SIG-M5 treated with dmso at 0.1 percent for 504 hours (cell line): ENCODE results near the gene PTPN1.
A peak's percentile ranks its signal among the peaks of the same experiment; 100 is the strongest.
"Not testable (repeated sequence)": the region's sequence is repeated elsewhere in the genome, so short reads cannot be mapped to it uniquely, and the experiment has no call there.

Experiments
- DNase-seq: peaks from one replicate; lab custom pipeline; 2025; ENCODE audit not compliant: unreplicated experiment; lab: John Stamatoyannopoulos, UW

The PTPN1 gene

DNA sequence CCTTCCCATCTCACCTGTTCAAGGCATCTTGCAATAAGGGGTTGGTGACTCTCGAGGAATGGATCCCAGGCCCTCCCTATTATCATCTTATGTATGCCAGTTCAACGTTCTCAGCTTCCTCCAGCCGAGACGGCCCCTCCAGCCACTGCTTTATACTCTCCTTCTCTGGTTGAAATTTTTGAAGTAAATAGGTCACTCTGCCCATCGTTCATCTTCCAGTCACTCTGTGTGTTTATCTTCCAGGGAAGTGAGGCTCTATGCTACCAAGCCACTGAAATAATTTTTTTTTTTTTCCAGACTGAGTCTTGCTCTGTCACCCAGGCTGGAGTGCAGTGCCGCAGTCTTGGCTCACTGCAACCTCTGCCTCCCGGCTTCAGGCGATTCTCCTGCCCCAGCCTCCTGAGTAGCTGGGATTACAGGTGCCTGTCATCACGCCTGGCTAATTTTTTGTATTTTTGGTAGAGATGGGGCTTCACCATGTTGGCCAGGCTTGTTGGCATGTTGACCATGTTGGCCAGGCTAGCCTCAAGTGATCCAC, 17.0 kb downstream of the PTPN1 start:
- DNase-seq, result no peak

DNA sequence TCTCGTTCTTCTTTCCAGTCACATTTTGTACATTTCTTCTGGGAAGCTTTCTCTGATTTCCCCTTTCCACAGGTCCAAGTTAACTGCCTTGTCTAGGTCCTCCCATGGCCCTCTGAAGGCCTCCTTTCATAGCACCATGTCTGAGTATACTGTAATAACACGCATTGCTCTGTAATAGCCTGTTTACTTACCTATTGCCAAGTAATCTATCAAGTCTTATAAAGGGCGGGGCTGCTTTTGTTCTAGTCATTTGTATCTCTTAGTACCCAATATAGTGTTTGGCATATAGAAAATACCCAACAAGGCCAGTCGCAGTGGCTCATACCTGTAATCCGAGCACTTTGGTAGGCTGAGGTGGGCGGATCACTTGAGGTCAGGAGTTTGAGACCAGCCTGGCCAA, 17.9 kb downstream of the PTPN1 start:
- no peak for DNase-seq

DNA sequence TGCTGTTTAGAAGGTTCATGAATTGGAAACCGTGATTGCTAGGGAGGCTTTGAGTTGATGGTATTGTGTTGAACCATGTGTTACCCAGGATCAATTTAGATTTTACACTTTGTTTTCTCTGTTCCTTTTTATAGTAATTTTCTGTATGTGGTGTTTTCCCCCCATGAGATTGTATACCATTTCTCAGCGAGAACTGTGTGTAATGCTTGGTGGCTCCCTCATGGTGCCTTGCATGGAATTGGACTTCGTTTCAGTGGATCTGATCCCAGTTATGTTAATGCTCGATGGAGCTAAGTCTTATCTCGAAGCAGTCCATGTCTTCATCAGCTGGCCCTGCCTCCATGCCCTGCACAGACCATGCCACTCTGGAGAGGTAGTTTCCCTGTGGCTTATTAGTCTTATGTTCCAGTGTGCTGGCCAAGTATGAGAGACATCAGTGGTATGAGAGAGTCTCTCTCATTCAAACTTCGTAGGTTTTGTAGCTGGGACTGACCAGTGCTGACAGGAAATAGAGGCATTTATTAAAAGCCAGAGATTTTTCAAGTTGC, 18.7 kb downstream of the PTPN1 start:
- no peak for DNase-seq

DNA sequence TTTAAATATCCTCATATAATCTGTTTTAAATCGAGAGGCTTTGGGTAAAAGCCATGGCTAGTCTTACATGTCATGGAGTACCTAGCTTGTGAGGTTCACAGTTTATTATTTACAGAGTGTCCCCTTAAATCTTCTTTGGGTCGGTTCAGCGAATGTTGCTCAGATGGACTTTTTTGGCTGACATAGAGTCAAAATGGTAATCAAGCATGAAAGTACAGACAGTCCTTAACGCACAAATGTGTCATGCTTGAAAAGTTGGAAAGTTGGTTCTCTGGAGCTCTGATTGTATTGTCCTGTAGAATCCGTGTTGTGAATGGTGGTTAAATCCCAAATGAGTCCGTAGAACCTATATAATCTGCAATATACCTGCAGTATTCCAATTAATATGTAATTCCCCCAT, 22.0 kb downstream of the PTPN1 start:
- no peak for DNase-seq

DNA sequence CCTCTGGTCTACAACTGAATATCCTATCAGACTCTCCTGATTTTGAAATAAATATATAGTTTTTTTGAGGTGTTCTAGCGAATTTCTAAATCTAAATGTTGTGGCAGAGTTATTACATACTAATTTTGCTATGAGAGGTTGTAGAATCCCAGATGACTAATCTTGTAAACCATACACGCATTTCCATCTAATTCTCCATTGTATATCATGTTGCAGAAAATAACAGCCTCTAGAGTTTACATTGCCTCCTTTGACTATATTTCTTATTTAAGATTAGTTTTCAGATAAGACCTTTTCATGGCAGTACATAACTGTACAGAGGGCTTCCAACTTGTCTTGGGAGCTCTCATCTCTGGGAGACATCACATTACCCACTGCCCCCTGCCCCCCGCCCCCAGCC, 22.9 kb downstream of the PTPN1 start:
- no peak for DNase-seq

DNA sequence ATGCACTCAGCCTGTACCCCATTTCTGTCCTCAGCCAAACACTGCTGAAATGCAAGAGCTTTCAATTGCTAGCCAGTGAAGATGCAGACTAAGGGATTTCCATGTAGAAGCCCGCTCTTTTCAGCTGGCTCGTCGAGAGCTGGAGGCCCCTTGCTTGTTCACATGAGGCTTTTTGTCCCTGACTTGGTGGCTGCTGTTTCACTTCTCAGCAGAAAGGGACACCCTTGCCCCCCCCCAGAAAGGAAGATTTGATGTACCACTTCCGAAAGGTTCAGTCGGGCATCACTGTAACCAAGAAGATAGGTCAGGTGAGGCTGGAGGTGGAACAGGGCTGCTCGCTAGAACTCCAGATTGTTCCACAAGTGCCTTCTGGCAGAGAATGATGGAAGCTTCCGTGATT, 23.3 kb downstream of the PTPN1 start:
- DNase-seq, result no peak

DNA sequence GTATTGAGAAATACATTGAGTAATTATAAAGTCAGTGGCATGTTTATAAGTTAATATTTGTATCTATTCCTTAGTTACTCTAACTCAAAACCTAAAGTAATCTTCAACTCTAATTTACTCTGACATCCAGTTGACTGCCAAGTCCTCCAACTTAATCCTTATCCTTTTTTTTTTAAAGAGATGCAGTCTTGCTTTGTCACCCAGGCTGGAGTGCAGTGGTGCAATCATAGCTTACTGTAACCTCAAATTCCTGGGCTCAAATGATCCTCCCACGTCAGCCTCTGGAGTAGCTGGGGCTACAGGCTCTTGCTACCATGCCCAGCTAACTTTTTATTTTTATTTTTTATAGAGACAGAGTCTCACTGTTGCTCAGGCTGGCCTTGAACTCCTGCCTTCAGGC, 24.4 kb downstream of the PTPN1 start:
- no peak for DNase-seq

DNA sequence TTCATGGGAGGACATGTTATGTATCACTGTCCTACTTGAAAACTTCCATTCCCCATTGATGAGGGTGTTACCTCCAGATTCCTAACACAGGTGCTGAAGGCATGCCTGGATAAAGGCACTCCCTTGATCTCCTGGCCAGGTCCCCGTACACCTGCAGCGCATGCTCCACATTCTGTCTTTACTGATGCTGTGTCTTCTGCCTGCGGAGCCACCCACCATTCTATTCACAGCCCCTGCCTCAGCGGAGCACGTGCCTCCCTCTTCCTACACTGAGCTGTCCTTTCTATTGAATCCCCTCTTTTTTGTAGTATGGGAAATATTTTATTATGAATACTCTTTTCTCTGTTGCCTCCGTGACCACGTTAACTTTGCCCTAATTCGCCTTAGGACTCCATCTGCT, 25.0 kb downstream of the PTPN1 start:
- no peak for DNase-seq

DNA sequence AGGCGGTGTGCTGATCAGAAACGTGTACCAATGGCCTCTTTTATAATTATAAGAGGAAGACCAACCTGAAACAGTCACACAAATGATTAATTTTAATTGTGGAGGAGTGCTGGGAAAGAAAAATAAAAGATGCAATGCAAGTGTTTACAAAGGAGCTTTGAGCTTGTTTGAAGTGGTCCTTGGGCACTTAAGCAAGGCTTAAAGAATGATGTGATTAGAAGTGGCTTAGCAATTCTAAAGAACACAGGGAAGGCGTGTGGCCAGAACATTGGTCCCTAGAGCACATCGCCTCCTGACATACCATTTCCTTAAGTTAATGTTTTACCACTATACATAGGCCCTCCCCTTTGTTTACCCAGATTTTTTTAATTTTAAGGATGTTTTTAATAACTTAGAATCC, 26.1 kb downstream of the PTPN1 start:
- no peak for DNase-seq

DNA sequence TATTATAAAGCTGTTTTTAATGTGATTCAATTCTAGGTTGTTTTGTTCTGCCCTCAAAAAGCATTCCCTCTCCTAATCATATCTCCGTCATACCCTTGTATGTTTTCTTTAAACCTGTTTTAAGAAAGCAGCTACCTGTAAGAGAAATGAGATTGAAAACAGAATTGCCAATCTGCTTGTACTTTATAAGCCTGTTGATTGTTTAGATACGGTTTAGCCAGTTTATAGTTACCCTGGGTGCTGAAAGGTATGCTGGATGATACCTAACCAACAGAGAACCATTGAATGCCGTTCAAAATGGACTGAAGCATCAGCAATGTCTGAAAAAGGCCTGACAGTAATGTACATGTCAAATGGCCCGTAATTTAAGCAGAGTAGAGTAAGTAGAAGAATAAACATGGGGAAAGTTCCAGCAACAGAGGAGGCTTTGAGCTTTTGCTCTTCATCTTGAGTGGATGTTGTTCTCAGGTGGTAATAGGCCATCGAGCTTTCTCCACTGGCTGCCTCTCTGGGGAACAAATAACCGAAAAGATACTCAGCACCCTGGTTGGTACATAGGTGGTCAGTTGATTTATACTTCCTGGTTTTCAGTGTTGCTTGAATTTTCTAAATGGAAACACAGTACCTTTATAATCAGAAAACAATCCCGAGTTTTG, 27.5 kb downstream of the PTPN1 start:
- no peak for DNase-seq

DNA sequence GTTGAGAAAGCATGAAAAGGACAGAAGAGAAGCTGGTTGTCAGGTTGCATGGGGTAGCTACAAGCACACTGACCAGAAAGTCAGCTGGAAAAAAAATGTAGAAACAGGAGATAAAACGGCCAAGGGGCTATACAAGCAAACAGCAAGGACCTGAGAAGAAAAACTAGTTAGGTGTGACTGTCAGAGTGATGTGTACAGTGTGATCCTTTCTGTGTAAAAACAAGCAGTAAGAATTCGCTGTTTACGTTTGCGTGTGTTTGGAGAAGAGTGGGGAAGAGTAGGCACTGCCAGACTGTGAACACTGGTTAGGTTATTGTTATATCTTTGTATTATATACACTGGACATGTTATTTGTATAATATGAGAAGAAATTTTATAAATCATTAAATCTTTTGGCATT, 28.1 kb downstream of the PTPN1 start:
- peak; percentile 31 for DNase-seq

DNA sequence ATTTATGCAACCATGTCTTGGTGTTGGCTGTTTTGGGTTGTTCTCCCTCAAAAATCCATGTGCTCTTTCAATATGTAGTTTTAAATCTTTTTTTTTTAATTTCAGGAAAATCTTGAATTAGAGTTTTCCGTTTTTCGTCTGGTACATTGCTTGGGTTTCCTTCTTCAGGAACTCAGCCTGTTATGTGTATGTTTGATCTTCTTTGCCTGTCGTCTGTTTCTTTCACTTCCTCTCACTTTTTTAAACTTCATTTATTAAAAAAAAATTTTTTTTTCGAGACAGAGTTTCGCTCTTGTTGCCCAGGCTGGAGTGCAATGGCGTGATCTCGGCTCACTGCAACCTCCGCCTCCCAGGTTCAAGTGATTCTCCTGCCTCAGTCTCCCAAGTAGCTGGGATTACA, 29.6 kb downstream of the PTPN1 start:
- DNase-seq, result not testable (repeated sequence)

DNA sequence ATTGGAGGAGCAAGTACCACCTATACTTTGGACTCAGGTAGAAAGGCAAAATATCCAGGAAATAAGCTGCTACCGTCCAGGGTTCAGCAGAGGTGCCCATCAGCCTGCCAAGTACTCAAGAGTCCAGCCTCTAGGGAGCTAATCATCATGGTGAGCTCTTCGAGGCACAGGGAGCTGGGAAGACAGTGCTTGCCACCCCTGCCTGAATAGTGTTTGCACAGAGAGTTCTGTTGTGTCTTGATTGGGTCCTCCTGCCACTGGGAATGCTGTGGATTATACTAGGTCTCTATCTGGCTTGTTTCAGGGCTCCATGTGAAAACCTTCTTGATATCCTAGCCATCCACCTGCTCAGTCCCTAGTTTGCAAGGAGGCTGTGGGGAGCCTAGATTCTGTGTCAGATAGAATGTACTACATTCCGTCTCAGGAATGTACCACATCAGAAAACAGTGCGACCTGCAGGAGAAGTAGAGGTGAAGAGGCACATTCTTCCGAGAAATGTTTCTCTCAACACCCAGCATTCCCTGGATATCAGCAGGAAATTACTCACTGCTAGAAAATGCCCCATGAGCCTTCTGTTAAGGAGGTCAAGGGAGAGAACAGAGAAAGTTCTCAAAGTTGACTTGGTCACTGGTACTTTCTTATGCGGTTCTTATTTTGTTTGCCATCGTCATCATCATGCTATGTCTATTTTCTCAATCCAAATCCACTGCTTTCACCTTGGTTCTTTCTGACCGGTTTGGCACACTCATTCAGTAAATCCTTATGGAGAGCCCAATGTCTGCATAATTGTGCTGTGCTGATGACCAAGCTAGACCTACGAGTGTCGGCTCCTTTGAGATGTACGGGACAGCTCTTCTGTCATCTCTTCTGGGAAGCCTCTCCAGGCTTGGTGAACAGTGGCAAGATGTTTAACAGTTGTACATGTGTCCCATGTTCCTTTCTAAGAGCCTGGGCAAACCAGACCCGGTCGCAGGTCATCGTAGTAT, 30.7 kb downstream of the PTPN1 start:
- DNase-seq, result no peak

DNA sequence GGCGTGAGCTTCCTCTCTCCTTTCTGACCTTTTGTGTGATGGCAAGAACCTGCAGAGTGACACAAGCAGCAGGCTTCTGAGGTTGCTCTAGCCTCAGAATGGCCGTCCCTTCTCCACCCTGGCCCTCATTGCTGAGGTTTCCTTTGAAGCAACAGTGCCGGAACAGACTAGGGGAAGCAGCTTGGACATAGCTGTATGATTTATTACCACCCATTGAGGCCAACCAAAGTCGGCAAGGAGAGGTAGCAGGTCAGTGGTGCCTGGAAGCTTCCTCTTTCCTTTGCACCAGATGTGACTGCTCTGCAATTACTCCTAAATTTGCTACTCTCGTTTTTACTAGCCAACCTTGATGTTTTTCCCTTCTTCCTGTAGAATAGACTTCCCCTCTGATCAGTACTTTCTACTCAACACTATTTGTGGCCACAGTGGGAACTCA, 31.4 kb downstream of the PTPN1 start:
- DNase-seq, result peak; percentile 53

DNA sequence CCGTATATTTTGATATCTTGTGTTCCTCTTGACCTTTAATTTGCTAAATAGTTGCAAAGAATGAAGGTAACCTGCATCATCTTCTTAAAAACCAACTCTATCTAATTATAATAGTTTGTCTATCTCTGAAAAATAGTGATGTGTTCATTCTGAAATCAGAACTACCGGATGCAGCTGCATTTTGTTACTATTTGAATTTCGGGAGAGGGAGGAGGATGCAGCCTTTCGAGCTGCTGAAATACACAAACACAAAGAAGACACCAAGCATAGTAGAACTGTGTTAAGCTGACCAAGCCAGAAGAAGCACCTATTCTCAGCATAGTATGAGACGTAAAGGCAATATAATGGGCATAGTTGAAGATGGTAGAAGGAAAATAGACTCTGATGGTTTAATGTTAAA, 33.1 kb downstream of the PTPN1 start:
- DNase-seq, result no peak

DNA sequence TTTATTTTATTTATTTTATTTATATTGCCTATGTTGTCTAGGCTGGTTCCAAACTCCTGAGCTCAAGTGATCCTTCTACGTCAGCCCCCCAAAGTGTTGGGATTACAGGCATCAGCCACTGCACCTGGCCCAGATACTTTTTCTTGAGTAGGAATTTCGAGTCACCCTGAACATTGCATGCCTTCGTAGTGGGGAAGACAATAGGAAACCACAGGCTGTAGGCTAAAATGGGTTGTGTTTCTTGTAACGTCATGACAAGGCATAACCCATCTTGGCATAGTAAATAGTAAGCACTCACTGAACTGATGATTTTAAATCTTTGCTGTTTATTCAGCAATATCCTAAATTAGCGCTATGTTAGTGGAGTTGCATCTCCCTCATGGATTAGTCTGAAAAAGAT, 34.9 kb downstream of the PTPN1 start:
- no peak for DNase-seq

DNA sequence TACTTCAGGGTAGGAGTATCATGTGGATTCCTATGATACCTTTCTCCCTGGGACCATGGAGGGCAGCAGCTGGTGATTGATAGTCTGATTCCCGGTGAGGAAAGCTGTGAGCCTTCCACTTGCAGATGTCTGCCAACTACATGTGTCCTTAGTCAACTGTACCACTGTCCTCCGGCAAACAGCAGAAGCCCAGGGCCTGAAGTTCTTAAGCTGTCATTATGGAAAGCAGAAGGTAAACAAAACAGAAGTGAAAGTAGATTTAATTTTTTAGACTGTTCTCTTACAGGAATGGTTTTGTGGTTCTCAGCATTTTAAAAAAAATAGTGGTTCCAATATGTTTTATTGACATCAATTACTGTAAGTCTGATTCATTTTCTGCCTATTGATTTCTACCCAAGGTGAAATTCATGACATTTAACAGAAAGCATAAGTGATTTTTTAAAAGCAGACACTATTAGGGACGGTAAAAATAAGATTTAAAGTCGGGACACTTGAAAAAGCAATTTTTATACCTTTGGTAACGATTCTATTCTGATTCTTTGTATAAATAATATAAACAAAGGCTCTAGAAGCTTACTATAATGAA, 36.6 kb downstream of the PTPN1 start:
- peak; percentile 65 for DNase-seq

DNA sequence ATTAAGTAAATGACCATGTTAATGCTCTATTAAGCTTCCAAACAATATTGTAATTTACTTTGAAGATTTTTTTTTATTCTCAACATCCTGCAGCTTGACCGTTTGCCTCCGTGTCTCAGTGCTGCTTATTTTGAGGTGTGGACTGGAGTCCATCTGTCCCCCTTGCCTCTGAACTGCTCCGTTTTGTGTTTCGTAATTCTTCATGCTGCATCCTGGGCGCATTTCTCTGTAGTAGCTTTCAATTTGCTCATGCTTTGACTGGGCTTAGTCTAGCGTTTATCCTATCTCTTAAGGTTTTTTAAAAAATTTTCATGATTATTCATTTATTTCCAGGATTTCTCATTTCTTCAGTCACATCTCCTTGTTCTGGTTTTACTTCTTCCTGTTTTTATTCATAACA, 37.8 kb downstream of the PTPN1 start:
- DNase-seq, result no peak

DNA sequence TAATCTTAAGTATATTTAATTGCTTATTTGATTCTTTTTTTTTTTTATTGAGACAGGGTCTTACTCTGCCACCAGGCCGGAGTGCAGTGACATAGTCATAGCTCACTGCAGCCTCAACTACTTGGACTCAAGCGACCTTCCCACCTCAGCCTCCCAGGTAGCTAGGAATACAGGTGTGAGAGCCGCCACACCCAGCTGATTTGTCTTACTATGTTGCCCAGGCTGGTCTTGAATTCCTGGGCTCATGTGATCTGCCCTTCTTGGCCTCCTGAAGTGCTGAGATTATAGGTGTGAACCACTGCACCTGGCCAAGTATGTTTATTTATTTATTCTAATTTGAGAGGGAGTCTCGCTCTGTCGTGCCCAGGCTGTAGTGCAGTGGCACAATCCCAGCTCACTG, 38.2 kb downstream of the PTPN1 start:
- DNase-seq, result no peak

DNA sequence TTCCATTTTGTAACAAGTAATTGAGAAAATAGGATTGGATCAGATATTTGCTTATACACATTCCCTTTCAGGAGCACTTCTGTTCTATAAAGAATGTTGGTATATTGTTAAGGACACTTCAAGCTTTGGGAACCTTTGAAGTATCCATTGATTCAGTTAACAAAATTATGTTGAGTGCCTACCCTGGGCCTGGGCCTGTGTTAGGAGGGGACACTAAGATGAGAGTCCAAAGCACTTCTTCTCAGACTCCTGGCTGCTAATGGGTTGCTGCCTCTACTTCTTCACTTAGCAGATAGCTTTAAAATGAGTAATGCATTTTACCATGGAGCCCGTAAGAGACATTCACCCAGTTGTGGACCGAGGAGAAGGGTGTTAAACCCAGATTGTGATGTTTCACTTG, 40.3 kb downstream of the PTPN1 start:
- DNase-seq, result no peak

DNA sequence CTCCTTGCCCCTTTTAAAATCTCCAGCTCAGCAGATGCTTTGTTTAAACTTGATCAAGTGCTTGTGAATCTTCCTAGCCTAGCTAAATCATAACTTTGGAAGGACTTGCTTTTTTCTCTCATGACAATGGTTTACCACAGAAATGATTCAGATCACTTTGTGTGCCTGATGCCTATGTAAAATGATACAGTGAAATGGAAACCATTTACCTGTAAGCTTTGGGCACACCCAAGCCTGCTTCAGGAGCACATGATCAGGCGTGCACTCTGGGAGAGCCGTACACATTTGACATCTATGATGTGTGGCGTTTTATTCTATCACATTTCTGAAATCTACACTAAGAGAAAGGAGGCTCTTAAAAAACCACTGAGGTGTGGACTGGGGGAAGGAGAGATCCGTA, 41.1 kb downstream of the PTPN1 start:
- no peak for DNase-seq
